BLaER1 treated with 17β-estradiol and CSF1 and Interleukin-3, amounts not matched to agents 10 nM and 100 nM (cell line): Measurements from ENCODE around the gene PIGW.

Source experiments
- H3K27ac ChIP-seq, 11 experiments: shearing (Covaris generic); formaldehyde crosslinking; 2 replicates each; pipeline ENCODE4 v1.8.1; 2022
- H3K27me3 ChIP-seq, 11 experiments: shearing (Covaris generic); formaldehyde crosslinking; 2 replicates each; pipeline ENCODE4 v1.8.1; 2022
- H3K36me3 ChIP-seq, 11 experiments: shearing (Covaris generic); formaldehyde crosslinking; 2 replicates each; pipeline ENCODE4 v1.8.1; 2022
- H3K4me1 ChIP-seq, 10 experiments: shearing (Covaris generic); formaldehyde crosslinking; 2 replicates each; pipeline ENCODE4 v1.8.1; 2022
- H3K4me2 ChIP-seq, 11 experiments: shearing (Covaris generic); formaldehyde crosslinking; 2 replicates each; pipeline ENCODE4 v1.8.1; 2022
- H3K4me3 ChIP-seq, 10 experiments: shearing (Covaris generic); formaldehyde crosslinking; 2 replicates each; pipeline ENCODE4 v1.8.1; 2022
- H3K9ac ChIP-seq, 11 experiments: shearing (Covaris generic); formaldehyde crosslinking; 2 replicates each; pipeline ENCODE4 v1.8.1; 2022
- H3K9me3 ChIP-seq, 11 experiments: shearing (Covaris generic); formaldehyde crosslinking; replicated peaks in 1 of 11; 2 replicates each; pipeline ENCODE4 v1.8.1; 2022
- H4K20me1 ChIP-seq, 11 experiments: shearing (Covaris generic); formaldehyde crosslinking; 2 replicates each; pipeline ENCODE4 v1.8.1; 2022
- Cebpa-rat ChIP-seq, 11 experiments: shearing (Covaris generic); IDR thresholded peaks; 2 replicates each; pipeline ENCODE4 v1.8.1; 2022

The PIGW gene

GRCh38 chr17:36534840-36535668 is at the start of gene PIGW, which contains the start of gene MYO19:
TSS of gene PIGW (plus strand) at chr17:36534987. CDS start at chr17:36537102, 2,115 bp downstream.
TSS of gene MYO19 (minus strand) at chr17:36534868. CDS start at chr17:36532538, 2,330 bp downstream.
- H3K4me3 ChIP-seq = peak within 1 kb of the TSS; percentile 60 to 90 (median 76)
- no peaks in the 10 kb centered on the region for H3K9me3 ChIP-seq
- no peaks in the 10 kb centered on the region for H3K27me3 ChIP-seq
- H3K9ac ChIP-seq = peak within 1 kb of the TSS; percentile 87 to 98 (median 95)
- H4K20me1 ChIP-seq = peaks cover 0 to 15% (median under 1%) of the 10 kb centered on the region in 11 experiments; a peak in 5 of 22 replicates
- peak within 1 kb of the TSS; percentile 82 to 97 (median 94) for H3K4me2 ChIP-seq
- H3K27ac ChIP-seq = peak within 1 kb of the TSS; percentile 86 to 100 (median 98)
- no peak for TF ChIP-seq Cebpa-rat (IDR thresholded peaks at IDR 0.05)
- peaks cover 42 to 77% (median 69%) of the 10 kb centered on the region in 11 experiments for H3K36me3 ChIP-seq
- peaks cover 16 to 36% (median 27%) of the 10 kb centered on the region in 10 experiments for H3K4me1 ChIP-seq

GRCh38 chr17:36485027-36485426 is 49.8 kb upstream of the PIGW start:
- Histone ChIP-seq H3K27ac (peak overlapping the region in 2 of 11 experiments; percentile 71 to 79; a peak in 2 of 22 replicates), H3K9ac (0 out of 22 replicates have a peak overlapping the region, but pooled peaks of 1 of the 11 experiments have one; percentile 86), H3K4me1 (peaks cover 21 to 36% (median 30%) of the 10 kb centered on the region in 10 experiments), H3K36me3 (peaks cover 4 to 26% (median 15%) of the 10 kb centered on the region in 11 experiments; a peak in 21 of 22 replicates), H3K4me3 (peak overlapping the region in 2 of 10 experiments; percentile 84 to 85; a peak in 1 of 20 replicates), H4K20me1 (peaks cover 0 to 32% (median 12%) of the 10 kb centered on the region in 11 experiments; a peak in 12 of 22 replicates), H3K9me3 (peaks cover 0 to 7% (median 0%) of the 10 kb centered on the region in 11 experiments; a peak in 1 of 22 replicates), H3K27me3 (no peaks in the 10 kb centered on the region), H3K4me2 (peak overlapping the region; percentile 81 to 99 (median 91))
- no peak for TF ChIP-seq Cebpa-rat (IDR thresholded peaks at IDR 0.05)

- H3K4me2 ChIP-seq = peak overlapping the region; percentile 81 to 99 (median 91)
- H3K4me1 ChIP-seq = peaks cover 21 to 36% (median 30%) of the 10 kb centered on the region in 10 experiments
- peaks cover 0 to 9% (median 0%) of the 10 kb centered on the region in 11 experiments; a peak in 2 of 22 replicates for H3K9me3 ChIP-seq
- peak overlapping the region; percentile 65 to 88 (median 86) for H3K9ac ChIP-seq
- H3K36me3 ChIP-seq = peaks cover 11 to 34% (median 23%) of the 10 kb centered on the region in 11 experiments; a peak in 21 of 22 replicates
- H3K4me3 ChIP-seq = peak overlapping the region; percentile 71 to 93 (median 88)
- no peak for TF ChIP-seq Cebpa-rat (IDR thresholded peaks at IDR 0.05)
- peaks cover 3 to 40% (median 19%) of the 10 kb centered on the region in 11 experiments; a peak in 19 of 22 replicates for H4K20me1 ChIP-seq
- H3K27ac ChIP-seq = peak overlapping the region; percentile 48 to 82 (median 73)
- H3K27me3 ChIP-seq = no peaks in the 10 kb centered on the region
Observed at GRCh38 chr17:36485805-36486203, 49.0 kb upstream of the PIGW start.

- Histone ChIP-seq H3K9ac (peak within 1 kb of the TSS; percentile 79 to 92 (median 87)), H3K27ac (peak within 1 kb of the TSS; percentile 56 to 82 (median 73))
- TF ChIP-seq Cebpa-rat (IDR thresholded peaks at IDR 0.05) = no peak
Observed at GRCh38 chr17:36486204-36487194, 48.3 kb upstream of the PIGW start, which contains the start of gene ZNHIT3. TSS of gene ZNHIT3 (plus strand) at chr17:36486681. CDS start at chr17:36486700, 19 bp downstream.

GRCh38 chr17:36493956-36494355 is 40.8 kb upstream of the PIGW start:
- no peak overlapping the region for H3K27ac ChIP-seq
- TF ChIP-seq Cebpa-rat (IDR thresholded peaks at IDR 0.05) = no peak
- no peak overlapping the region for H3K4me3 ChIP-seq
- H3K4me1 ChIP-seq = peaks cover 0 to 9% (median 0%) of the 10 kb centered on the region in 10 experiments; a peak in 1 of 20 replicates
- peaks cover 0 to 9% (median 0%) of the 10 kb centered on the region in 11 experiments; a peak in 2 of 22 replicates for H3K9me3 ChIP-seq
- peaks cover 93 to 100% (median 100%) of the 10 kb centered on the region in 11 experiments for H3K36me3 ChIP-seq
- no peak overlapping the region for H3K4me2 ChIP-seq
- H3K9ac ChIP-seq = no peak overlapping the region
- H3K27me3 ChIP-seq = no peaks in the 10 kb centered on the region
- peaks cover 27 to 89% (median 63%) of the 10 kb centered on the region in 11 experiments; a peak in 20 of 22 replicates for H4K20me1 ChIP-seq

More at GRCh38 chr17:36486204-36487194, 48.3 kb upstream of the PIGW start, which contains the start of gene ZNHIT3:
- Histone ChIP-seq H3K4me3 (peak within 1 kb of the TSS; percentile 71 to 93 (median 88)), H3K27me3 (no peaks in the 10 kb centered on the region), H3K9me3 (peaks cover 0 to 9% (median 0%) of the 10 kb centered on the region in 11 experiments; a peak in 2 of 22 replicates), H3K36me3 (peaks cover 18 to 41% (median 30%) of the 10 kb centered on the region in 11 experiments), H3K4me2 (peak within 1 kb of the TSS; percentile 81 to 99 (median 93)), H4K20me1 (peaks cover 10 to 47% (median 26%) of the 10 kb centered on the region in 11 experiments; a peak in 20 of 22 replicates), H3K4me1 (peaks cover 21 to 36% (median 30%) of the 10 kb centered on the region in 10 experiments)

GRCh38 chr17:36494674-36495073 is 40.1 kb upstream of the PIGW start:
- TF ChIP-seq Cebpa-rat (IDR thresholded peaks at IDR 0.05) = no peak
- H3K27me3 ChIP-seq = no peaks in the 10 kb centered on the region
- H3K4me2 ChIP-seq = no peak overlapping the region
- no peak overlapping the region; a peak in 1 of 22 replicates for H3K9ac ChIP-seq
- peaks cover 19 to 85% (median 56%) of the 10 kb centered on the region in 11 experiments; a peak in 20 of 22 replicates for H4K20me1 ChIP-seq
- H3K4me3 ChIP-seq = no peak overlapping the region
- no peak overlapping the region for H3K27ac ChIP-seq
- peaks cover 0 to 8% (median 0%) of the 10 kb centered on the region in 11 experiments; a peak in 2 of 22 replicates for H3K9me3 ChIP-seq
- H3K36me3 ChIP-seq = peaks cover 94 to 100% (median 99%) of the 10 kb centered on the region in 11 experiments
- peaks cover 0 to 2% (median 0%) of the 10 kb centered on the region in 10 experiments; a peak in 1 of 20 replicates for H3K4me1 ChIP-seq

GRCh38 chr17:36495076-36495578 is 39.7 kb upstream of the PIGW start:
- Histone ChIP-seq H3K4me2 (no peak overlapping the region), H3K9ac (peak overlapping the region in 1 of 11 experiments; percentile 1; a peak in 1 of 22 replicates), H3K4me3 (no peak overlapping the region), H3K27ac (no peak overlapping the region), H3K27me3 (no peaks in the 10 kb centered on the region), H3K4me1 (no peaks in the 10 kb centered on the region), H3K9me3 (peaks cover 0 to 3% (median 0%) of the 10 kb centered on the region in 11 experiments; a peak in 2 of 22 replicates), H4K20me1 (peaks cover 17 to 81% (median 52%) of the 10 kb centered on the region in 11 experiments; a peak in 20 of 22 replicates), H3K36me3 (peaks cover 93 to 100% (median 99%) of the 10 kb centered on the region in 11 experiments)
- peak in 1 of 11 experiments; percentile 25; a peak in 1 of 22 replicates for TF ChIP-seq Cebpa-rat (IDR thresholded peaks at IDR 0.05)
